DND-41 (cell line): ENCODE data around the gene FAM209B.

ENCODE experiments used
- ATAC-seq: fragments of 200-7000 bp; cut with Tn5 transposase; 3 replicates; pipeline ENCODE4 v1.9.1; 2021; ENCODE audit warnings: low read depth; ENCODE audit not compliant: insufficient read depth
- DNase-seq: peaks from one replicate; pipeline ENCODE4 v3.0.0-alpha.2; 2020
- H2AFZ ChIP-seq: 2 replicates; pipeline ENCODE4 v1.6.0; 2012; ENCODE audit warnings: low read depth, low read length
- H3K27ac ChIP-seq: 2 replicates; pipeline ENCODE4 v1.5.1; 2012; ENCODE audit warnings: low read length, inconsistent platforms
- H3K27me3 ChIP-seq: fragments of 200-600 bp; sonication (generic); 2 replicates; pipeline ENCODE4 v1.6.0; 2012; ENCODE audit warnings: low read length, mild to moderate bottlenecking, inconsistent platforms; ENCODE audit not compliant: insufficient read depth, poor library complexity
- H3K36me3 ChIP-seq: 2 replicates; pipeline ENCODE4 v1.5.1; 2012; ENCODE audit warnings: low read length, inconsistent platforms; ENCODE audit not compliant: insufficient read depth
- H3K4me1 ChIP-seq: 2 replicates; pipeline ENCODE4 v1.5.1; 2012; ENCODE audit warnings: mild to moderate bottlenecking, low read length; ENCODE audit not compliant: insufficient read depth
- H3K4me2 ChIP-seq: 2 replicates; pipeline ENCODE4 v1.6.0; 2012; ENCODE audit warnings: mild to moderate bottlenecking, moderate library complexity, low read length, inconsistent platforms; ENCODE audit not compliant: insufficient read depth
- H3K4me3 ChIP-seq, 2 experiments: fragments of 200-600 bp in 1 of 2; shearing (Covaris generic) in 1 of 2; 2 replicates each; pipeline ENCODE4 v1.5.1; 2012 to 2016; ENCODE audit warnings: inconsistent platforms in 2 of 2, low read length in 2 of 2, mild to moderate bottlenecking in 2 of 2, low read depth in 1 of 2, moderate library complexity in 1 of 2
- H3K79me2 ChIP-seq: 2 replicates; pipeline ENCODE4 v1.6.0; 2012; ENCODE audit warnings: low read length, inconsistent platforms; ENCODE audit not compliant: insufficient read depth
- H3K9ac ChIP-seq: 2 replicates; pipeline ENCODE4 v1.6.0; 2012; ENCODE audit warnings: low read depth, mild to moderate bottlenecking, inconsistent platforms, low read length, moderate library complexity
- H3K9me3 ChIP-seq: 2 replicates; pipeline ENCODE4 v1.5.1; 2012; ENCODE audit warnings: low read length, moderate library complexity, mild to moderate bottlenecking, inconsistent platforms; ENCODE audit not compliant: insufficient read depth, severe bottlenecking
- H4K20me1 ChIP-seq: 2 replicates; pipeline ENCODE4 v1.6.0; 2012; ENCODE audit warnings: low read length; ENCODE audit not compliant: insufficient read depth
- CTCF ChIP-seq: IDR thresholded peaks from 2 replicates; pipeline ENCODE4 v1.5.1; 2012; ENCODE audit warnings: borderline replicate concordance, low read length, moderate library complexity, mild to moderate bottlenecking; ENCODE audit not compliant: poor library complexity, severe bottlenecking; ENCODE audit errors: extremely low read depth
- EZH2 ChIP-seq: IDR thresholded peaks from 3 replicates; pipeline ENCODE4 v1.6.1; 2012; ENCODE audit warnings: borderline replicate concordance, low read depth, mild to moderate bottlenecking, moderate library complexity, low read length, inconsistent platforms; ENCODE audit not compliant: severe bottlenecking

The FAM209B gene

GRCh38 chr20:56573986-56574385, 40.9 kb downstream of the FAM209B start:
- ATAC-seq, result no peak
- no peak overlapping the region for H3K4me3 ChIP-seq
- no peak overlapping the region for H3K9ac ChIP-seq
- DNase-seq, result no peak
- H3K27me3 ChIP-seq, result peaks cover 5% of the 10 kb centered on the region
- H3K9me3 ChIP-seq, result no peaks in the 10 kb centered on the region
- H3K4me2 ChIP-seq, result no peak overlapping the region
- no peak overlapping the region for H2AFZ ChIP-seq
- H3K36me3 ChIP-seq, result no peaks in the 10 kb centered on the region
- TF ChIP-seq EZH2 (no peak), CTCF (no peak)
- H3K79me2 ChIP-seq, result no peaks in the 10 kb centered on the region
- H4K20me1 ChIP-seq, result 0 out of 2 replicates have a peak, but pooled peaks cover 4% of the 10 kb centered on the region
- H3K27ac ChIP-seq, result no peak overlapping the region
- H3K4me1 ChIP-seq, result no peaks in the 10 kb centered on the region

GRCh38 chr20:56574531-56575142, 41.6 kb downstream of the FAM209B start:
- ATAC-seq, result no peak
- 0 out of 2 replicates have a peak, but pooled peaks cover 4% of the 10 kb centered on the region for H4K20me1 ChIP-seq
- no peak overlapping the region for H3K9ac ChIP-seq
- TF ChIP-seq CTCF, result no peak
- H2AFZ ChIP-seq, result no peak overlapping the region
- peaks cover 5% of the 10 kb centered on the region for H3K27me3 ChIP-seq
- H3K79me2 ChIP-seq, result no peaks in the 10 kb centered on the region
- H3K4me2 ChIP-seq, result no peak overlapping the region
- no peak for DNase-seq
- no peaks in the 10 kb centered on the region for H3K9me3 ChIP-seq
- no peaks in the 10 kb centered on the region for H3K4me1 ChIP-seq
- no peak overlapping the region for H3K4me3 ChIP-seq
- H3K36me3 ChIP-seq, result no peaks in the 10 kb centered on the region
- H3K27ac ChIP-seq, result no peak overlapping the region

GRCh38 chr20:56575157-56575556, 42.1 kb downstream of the FAM209B start:
- Histone ChIP-seq H4K20me1 (0 out of 2 replicates have a peak, but pooled peaks cover 4% of the 10 kb centered on the region), H3K9ac (no peak overlapping the region), H3K4me2 (no peak overlapping the region), H3K27me3 (peaks cover 5% of the 10 kb centered on the region), H2AFZ (no peak overlapping the region), H3K9me3 (no peaks in the 10 kb centered on the region), H3K4me1 (no peaks in the 10 kb centered on the region), H3K4me3 (no peak overlapping the region), H3K27ac (no peak overlapping the region), H3K79me2 (no peaks in the 10 kb centered on the region), H3K36me3 (no peaks in the 10 kb centered on the region)
- no peak for ATAC-seq
- DNase-seq, result no peak
- TF ChIP-seq EZH2 (no peak), CTCF (no peak)

GRCh38 chr20:56575961-56576360, 42.9 kb downstream of the FAM209B start:
- no peak overlapping the region for H2AFZ ChIP-seq
- no peak overlapping the region for H3K4me3 ChIP-seq
- H3K27ac ChIP-seq, result no peak overlapping the region
- no peaks in the 10 kb centered on the region for H3K79me2 ChIP-seq
- no peak overlapping the region for H3K9ac ChIP-seq
- no peak overlapping the region for H3K4me2 ChIP-seq
- H4K20me1 ChIP-seq, result peaks cover 4% of the 10 kb centered on the region; the same call in 1 of the 2 replicates
- DNase-seq (no peak), ATAC-seq (no peak)
- H3K27me3 ChIP-seq, result peaks cover 5% of the 10 kb centered on the region
- no peaks in the 10 kb centered on the region for H3K4me1 ChIP-seq
- no peaks in the 10 kb centered on the region for H3K36me3 ChIP-seq
- no peak for TF ChIP-seq CTCF
- no peaks in the 10 kb centered on the region for H3K9me3 ChIP-seq
